GM21576 (cell line): ENCODE measurements around the gene ITM2A.

Source experiments
- ATAC-seq: cut with Tn5 transposase; IDR thresholded peaks from one replicate; pipeline ENCODE4 v1.9.1; 2021; ENCODE audit warnings: mild to moderate bottlenecking, moderate library complexity; ENCODE audit not compliant: unreplicated experiment

Gene ITM2A

GRCh38 chrX:79325263-79325958 lies 41.7 kb downstream of the ITM2A start:
- ATAC-seq, result no peak
